Mesendoderm (in vitro differentiated cells): Measurements from ENCODE around the gene PA2G4.

Experiments
- DNase-seq: peaks from one replicate; pipeline ENCODE4 v3.0.0; 2013
- H2AK5ac ChIP-seq: 2 replicates; pipeline ENCODE4 v1.6.1; 2013; ENCODE audit warnings: low read length, inconsistent platforms
- H2BK120ac ChIP-seq: 2 replicates; pipeline ENCODE4 v1.6.1; 2013; ENCODE audit warnings: low read depth, mild to moderate bottlenecking, low read length, moderate library complexity, mixed read lengths
- H2BK15ac ChIP-seq: replicated peaks from 2 replicates; pipeline ENCODE4 v1.6.1; 2013; ENCODE audit warnings: low read depth, mild to moderate bottlenecking, moderate library complexity
- H2BK5ac ChIP-seq: 2 replicates; pipeline ENCODE4 v1.6.1; 2013; ENCODE audit warnings: low read length, inconsistent platforms
- H3K18ac ChIP-seq: 2 replicates; pipeline ENCODE4 v1.6.1; 2013; ENCODE audit warnings: mild to moderate bottlenecking, low read length, mixed read lengths
- H3K23ac ChIP-seq: one replicate; pipeline ENCODE4 v1.6.1; 2013; ENCODE audit warnings: low read length
- H3K27ac ChIP-seq: 2 replicates; pipeline ENCODE4 v1.5.1; 2013; ENCODE audit warnings: low read depth, mild to moderate bottlenecking, inconsistent platforms, low read length, moderate library complexity
- H3K27me3 ChIP-seq: 2 replicates; pipeline ENCODE4 v1.6.1; 2013; ENCODE audit warnings: low read length, control low read depth, mild to moderate bottlenecking, inconsistent platforms; ENCODE audit not compliant: insufficient read depth, poor library complexity
- H3K36me3 ChIP-seq: 2 replicates; pipeline ENCODE4 v1.6.1; 2013; ENCODE audit warnings: low read length, inconsistent platforms; ENCODE audit not compliant: control insufficient read depth, insufficient read depth
- H3K4ac ChIP-seq: one replicate; pipeline ENCODE4 v1.6.1; 2013; ENCODE audit warnings: low read depth, mild to moderate bottlenecking, low read length, moderate library complexity
- H3K4me1 ChIP-seq: 2 replicates; pipeline ENCODE4 v1.6.1; 2013; ENCODE audit warnings: low read depth, low read length, inconsistent platforms; ENCODE audit not compliant: control insufficient read depth
- H3K4me2 ChIP-seq: 2 replicates; pipeline ENCODE4 v1.6.1; 2013; ENCODE audit warnings: low read length
- H3K4me3 ChIP-seq: 2 replicates; pipeline ENCODE4 v1.5.1; 2013; ENCODE audit warnings: mild to moderate bottlenecking, low read length
- H3K56ac ChIP-seq: one replicate; pipeline ENCODE4 v1.6.1; 2013; ENCODE audit warnings: low read length
- H3K79me1 ChIP-seq: 2 replicates; pipeline ENCODE4 v1.6.1; 2013; ENCODE audit warnings: low read length, inconsistent platforms
- H3K79me2 ChIP-seq: 2 replicates; pipeline ENCODE4 v1.6.1; 2013; ENCODE audit warnings: mild to moderate bottlenecking, low read length; ENCODE audit not compliant: control insufficient read depth, insufficient read depth
- H3K9ac ChIP-seq: 2 replicates; pipeline ENCODE4 v1.6.1; 2013; ENCODE audit warnings: low read length, inconsistent platforms
- H4K5ac ChIP-seq: one replicate; pipeline ENCODE4 v1.6.1; 2013; ENCODE audit warnings: low read length
- H4K8ac ChIP-seq: one replicate; pipeline ENCODE4 v1.6.1; 2013; ENCODE audit warnings: low read depth, mild to moderate bottlenecking, control low read depth, low read length, moderate library complexity
- WGBS: extraction: QIAGEN DNeasy Blood & Tissue Kit; methylation state at CpG from one replicate; pipeline ENCODE4 v1.1.7; 2013; ENCODE audit warnings: low lambda C conversion rate, missing lambda C conversion rate; ENCODE audit not compliant: insufficient coverage; ENCODE audit errors: extremely low coverage; 5-methylcytosine and 5-hydroxymethylcytosine counted together

Gene PA2G4

DNA sequence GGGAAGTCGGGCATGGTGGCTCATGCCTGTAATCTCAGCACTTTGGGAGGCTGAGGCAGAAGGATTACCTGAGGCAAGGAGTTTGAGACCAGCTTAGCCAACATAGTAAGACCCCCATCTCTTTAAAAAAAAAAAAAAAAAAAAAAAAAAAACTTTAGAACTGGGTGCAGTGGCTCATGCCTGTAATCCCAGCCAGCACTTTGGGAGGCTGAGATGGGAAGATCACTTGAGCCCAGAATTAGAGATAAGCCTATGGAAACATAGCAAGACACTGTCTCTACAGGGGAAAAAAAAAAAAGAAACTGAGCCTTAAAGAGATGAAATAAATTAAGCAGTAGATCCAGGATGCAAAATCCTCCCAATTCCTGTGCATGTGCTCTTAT lies 1.7 kb upstream of the PA2G4 start:
- DNase-seq, result no peak
- H3K23ac ChIP-seq, result no peak overlapping the region
- peaks cover 2% of the 10 kb centered on the region for H3K4me1 ChIP-seq
- peaks cover 2% of the 10 kb centered on the region for H3K79me1 ChIP-seq
- H3K56ac ChIP-seq, result peak overlapping the region; percentile 51
- no peak overlapping the region for H2BK5ac ChIP-seq
- H2BK15ac ChIP-seq, result no peak overlapping the region
- H3K27me3 ChIP-seq, result no peaks in the 10 kb centered on the region
- WGBS, result no CpG with 5 or more reads among the region's 1 CpG
- H4K5ac ChIP-seq, result no peak overlapping the region
- H4K8ac ChIP-seq, result no peak overlapping the region
- no peak overlapping the region for H3K4me3 ChIP-seq
- peaks cover 29% of the 10 kb centered on the region for H3K79me2 ChIP-seq
- H3K36me3 ChIP-seq, result peaks cover 7% of the 10 kb centered on the region
- no peak overlapping the region for H3K4ac ChIP-seq
- no peak overlapping the region for H2BK120ac ChIP-seq
- peak overlapping the region; percentile 23 for H3K9ac ChIP-seq
- H3K18ac ChIP-seq, result no peak overlapping the region
- H3K27ac ChIP-seq, result no peak overlapping the region
- H2AK5ac ChIP-seq, result no peak overlapping the region
- no peak overlapping the region for H3K4me2 ChIP-seq

DNA sequence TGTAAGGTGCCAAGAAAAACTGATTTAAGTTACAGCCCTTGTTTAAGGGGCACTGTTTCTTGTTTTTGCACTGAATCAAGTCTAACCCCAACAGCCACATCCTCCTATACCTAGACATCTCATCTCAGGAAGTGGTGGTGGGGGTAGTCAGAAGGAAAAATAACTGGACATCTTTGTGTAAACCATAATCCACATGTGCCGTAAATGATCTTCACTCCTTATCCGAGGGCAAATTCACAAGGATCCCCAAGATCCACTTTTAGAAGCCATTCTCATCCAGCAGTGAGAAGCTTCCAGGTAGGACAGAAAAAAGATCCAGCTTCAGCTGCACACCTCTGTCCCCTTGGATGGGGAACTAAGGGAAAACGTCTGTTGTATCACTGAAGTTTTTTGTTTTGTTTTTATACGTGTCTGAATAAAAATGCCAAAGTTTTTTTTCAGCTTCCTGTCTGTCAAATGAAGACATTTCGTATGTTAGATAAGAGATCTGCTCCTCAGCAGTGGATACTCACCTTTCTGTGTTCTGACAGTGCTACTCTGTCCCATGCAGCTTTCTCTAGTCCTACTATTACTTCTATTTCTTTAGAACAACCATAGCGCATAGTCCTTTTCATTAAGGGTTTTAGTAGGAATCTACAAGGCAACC lies 1.2 kb upstream of the PA2G4 start:
- WGBS, result no CpG with 5 or more reads among the region's 6 CpGs
- no peak overlapping the region for H3K27ac ChIP-seq
- no peak overlapping the region for H4K8ac ChIP-seq

DNA sequence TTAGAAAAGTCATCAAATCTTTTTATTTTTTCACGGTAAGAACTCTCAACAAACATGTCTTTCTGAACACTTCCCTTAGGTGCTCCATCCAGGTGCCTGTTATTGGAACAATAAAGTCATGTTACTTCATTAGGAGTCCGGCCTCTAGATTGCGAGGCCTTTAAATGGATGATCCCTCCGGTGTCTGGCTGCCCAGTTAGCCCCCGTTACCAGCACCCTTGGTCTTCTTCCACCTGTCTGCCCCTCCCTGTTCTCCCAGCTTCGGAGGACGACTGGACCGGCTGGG lies 593 bp upstream of the PA2G4 start:
- Histone ChIP-seq H3K9ac (peak overlapping the region; percentile 94), H2BK120ac (no peak overlapping the region), H3K23ac (no peak overlapping the region), H3K18ac (peak overlapping the region; percentile 78), H2BK5ac (no peak overlapping the region), H3K4me1 (peaks cover 2% of the 10 kb centered on the region), H3K79me1 (peaks cover 2% of the 10 kb centered on the region), H3K4me2 (peak overlapping the region; percentile 79), H3K27ac (peak overlapping the region; percentile 93), H3K27me3 (no peaks in the 10 kb centered on the region), H4K5ac (no peak overlapping the region), H2BK15ac (no peak overlapping the region), H4K8ac (peak overlapping the region; percentile 43), H3K4me3 (peak overlapping the region; percentile 80), H2AK5ac (no peak overlapping the region), H3K4ac (peak overlapping the region; percentile 81), H3K56ac (peak overlapping the region; percentile 97), H3K79me2 (peaks cover 29% of the 10 kb centered on the region), H3K36me3 (peaks cover 5% of the 10 kb centered on the region)
- DNase-seq, result no peak
- no CpG with 5 or more reads among the region's 8 CpGs for WGBS

More for the DNA sequence above, 1.2 kb upstream of the PA2G4 start:
- H2BK5ac ChIP-seq, result no peak overlapping the region
- peak overlapping the region; percentile 97 for H3K56ac ChIP-seq
- H3K79me1 ChIP-seq, result peaks cover 2% of the 10 kb centered on the region
- peaks cover 2% of the 10 kb centered on the region for H3K4me1 ChIP-seq
- H3K23ac ChIP-seq, result no peak overlapping the region
- no peaks in the 10 kb centered on the region for H3K27me3 ChIP-seq
- H2BK15ac ChIP-seq, result no peak overlapping the region
- peaks cover 7% of the 10 kb centered on the region for H3K36me3 ChIP-seq
- H4K5ac ChIP-seq, result no peak overlapping the region
- H2AK5ac ChIP-seq, result no peak overlapping the region
- no peak overlapping the region for H3K4ac ChIP-seq
- no peak overlapping the region for H3K18ac ChIP-seq
- H3K4me2 ChIP-seq, result peak overlapping the region; percentile 5
- H3K9ac ChIP-seq, result peak overlapping the region; percentile 94
- H3K79me2 ChIP-seq, result peaks cover 29% of the 10 kb centered on the region
- H2BK120ac ChIP-seq, result no peak overlapping the region
- no peak for DNase-seq
- H3K4me3 ChIP-seq, result no peak overlapping the region

DNA sequence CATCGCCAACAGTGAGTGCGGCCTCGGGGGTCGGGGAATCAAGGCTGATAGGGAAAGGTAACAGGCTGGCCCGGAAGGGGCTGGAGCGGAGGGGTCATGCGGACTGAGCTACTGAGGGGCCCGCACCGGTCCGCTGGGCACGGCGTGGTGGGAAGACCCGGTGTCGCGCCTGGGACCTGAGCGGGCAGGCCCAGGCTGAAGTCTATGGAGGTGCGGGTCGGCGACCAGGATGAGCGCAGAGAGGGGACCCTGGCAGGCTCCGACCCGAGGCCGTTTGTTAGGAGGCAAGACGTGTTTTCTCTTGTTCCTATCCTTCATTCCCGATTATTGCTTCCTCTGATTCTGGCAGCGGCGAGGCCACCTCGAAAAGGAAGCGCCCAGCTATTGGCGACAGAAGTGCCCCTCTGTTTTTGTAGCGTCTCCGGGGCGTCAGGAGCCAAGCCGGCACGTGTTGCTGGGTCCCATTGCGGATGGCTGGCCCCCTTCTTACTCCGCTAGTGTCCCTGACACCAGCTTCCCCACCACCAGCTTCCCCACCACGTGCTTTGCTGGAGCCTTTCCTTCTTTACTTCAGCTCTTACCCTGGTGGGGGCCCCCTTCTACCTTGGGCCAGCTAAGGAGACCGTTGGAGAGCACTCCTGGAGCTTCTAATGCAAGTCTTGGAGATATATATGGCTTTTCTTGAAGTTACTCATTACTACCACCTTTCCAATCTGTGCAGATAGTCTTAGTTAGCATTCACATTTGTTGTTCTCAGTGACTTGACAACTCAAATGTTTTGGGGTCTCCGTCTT lies 653 bp downstream of the PA2G4 start:
- H2BK120ac ChIP-seq, result no peak overlapping the region
- H3K79me1 ChIP-seq, result peaks cover 2% of the 10 kb centered on the region
- DNase-seq, result peak; percentile 51
- H3K36me3 ChIP-seq, result peaks cover 8% of the 10 kb centered on the region
- H2BK15ac ChIP-seq, result no peak overlapping the region
- H3K4me3 ChIP-seq, result peak overlapping the region; percentile 93
- no peaks in the 10 kb centered on the region for H3K27me3 ChIP-seq
- peak overlapping the region; percentile 99 for H3K9ac ChIP-seq
- H4K8ac ChIP-seq, result no peak overlapping the region
- H2BK5ac ChIP-seq, result peak overlapping the region; percentile 83
- peak overlapping the region; percentile 98 for H3K23ac ChIP-seq
- no peak overlapping the region for H4K5ac ChIP-seq
- H3K79me2 ChIP-seq, result peaks cover 29% of the 10 kb centered on the region
- peak overlapping the region; percentile 79 for H2AK5ac ChIP-seq
- H3K56ac ChIP-seq, result peak overlapping the region; percentile 100
- WGBS, result no CpG with 5 or more reads among the region's 40 CpGs
- H3K18ac ChIP-seq, result no peak overlapping the region
- H3K4me2 ChIP-seq, result peak overlapping the region; percentile 84
- no peak overlapping the region for H3K27ac ChIP-seq
- H3K4me1 ChIP-seq, result peaks cover 2% of the 10 kb centered on the region
- peak overlapping the region; percentile 28 for H3K4ac ChIP-seq

DNA sequence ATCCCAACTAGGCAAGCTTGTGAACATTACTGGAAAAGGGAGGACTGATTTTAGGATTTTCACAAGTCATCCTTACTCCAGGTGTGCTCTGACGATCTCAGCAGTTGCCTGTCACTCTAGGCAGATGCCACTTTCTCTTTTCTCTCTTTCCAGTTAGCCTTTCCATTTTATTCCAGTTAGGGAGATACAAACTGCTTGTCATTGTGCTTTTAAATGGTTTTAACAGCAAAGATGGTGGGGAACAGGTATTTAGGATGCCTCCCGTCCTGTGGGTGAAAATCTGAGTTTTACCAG lies 1.2 kb downstream of the PA2G4 start:
- Histone ChIP-seq H3K23ac (no peak overlapping the region), H3K4me3 (peak overlapping the region; percentile 93), H2BK120ac (no peak overlapping the region), H4K8ac (no peak overlapping the region), H2BK15ac (no peak overlapping the region), H3K79me2 (peaks cover 29% of the 10 kb centered on the region), H2BK5ac (no peak overlapping the region), H3K27me3 (no peaks in the 10 kb centered on the region), H3K36me3 (peaks cover 10% of the 10 kb centered on the region), H2AK5ac (no peak overlapping the region), H3K4me1 (peaks cover 2% of the 10 kb centered on the region), H3K27ac (no peak overlapping the region), H4K5ac (no peak overlapping the region), H3K79me1 (peaks cover 2% of the 10 kb centered on the region), H3K9ac (peak overlapping the region; percentile 99), H3K4ac (no peak overlapping the region), H3K18ac (no peak overlapping the region), H3K4me2 (peak overlapping the region; percentile 84), H3K56ac (peak overlapping the region; percentile 100)
- DNase-seq, result no peak
- no CpG with 5 or more reads among the region's 2 CpGs for WGBS
